DOHH2 (cell line): Measurements from ENCODE around the gene TRHDE.

Experiments used
- H3F3A ChIP-seq: fragments of 200-600 bp; sonication (generic), shearing (Covaris generic); 2 replicates; pipeline ENCODE4 v1.6.0; 2016; ENCODE audit warnings: antibody characterized with exemption, mild to moderate bottlenecking; ENCODE audit not compliant: control insufficient read depth, insufficient read depth
- H3K27ac ChIP-seq: fragments of 200-600 bp; sonication (generic); 2 replicates; pipeline ENCODE4 v1.5.1; 2014; ENCODE audit warnings: low read depth, mild to moderate bottlenecking, low read length, moderate library complexity
- H3K27me3 ChIP-seq: fragments of 200-600 bp; sonication (generic); 2 replicates; pipeline ENCODE4 v1.6.1; 2014; ENCODE audit warnings: mild to moderate bottlenecking, low read length, mixed read lengths; ENCODE audit not compliant: control insufficient read depth
- H3K36me3 ChIP-seq: fragments of 200-600 bp; sonication (generic); 2 replicates; pipeline ENCODE4 v1.6.1; 2014; ENCODE audit warnings: mild to moderate bottlenecking, low read length, moderate library complexity, mixed read lengths; ENCODE audit not compliant: control insufficient read depth
- H3K4me1 ChIP-seq: fragments of 200-600 bp; sonication (generic); 2 replicates; pipeline ENCODE4 v1.6.1; 2014; ENCODE audit warnings: mild to moderate bottlenecking, low read length, mixed read lengths; ENCODE audit not compliant: control insufficient read depth
- H3K4me2 ChIP-seq: fragments of 200-600 bp; sonication (generic); 2 replicates; pipeline ENCODE4 v1.6.0; 2014; ENCODE audit warnings: mild to moderate bottlenecking, low read length, moderate library complexity
- H3K4me3 ChIP-seq: fragments of 200-600 bp; sonication (generic); 2 replicates; pipeline ENCODE4 v1.5.1; 2014; ENCODE audit warnings: mild to moderate bottlenecking, low read length, mixed read lengths
- H3K79me2 ChIP-seq: fragments of 200-600 bp; sonication (generic); 2 replicates; pipeline ENCODE4 v1.6.1; 2014; ENCODE audit warnings: mild to moderate bottlenecking, low read length, mixed read lengths; ENCODE audit not compliant: control insufficient read depth
- H3K9me2 ChIP-seq: fragments of 200-600 bp; sonication (generic); replicated peaks from 2 replicates; pipeline ENCODE4 v1.6.1; 2014; ENCODE audit warnings: mild to moderate bottlenecking, low read length, mixed read lengths; ENCODE audit not compliant: control insufficient read depth
- H3K9me3 ChIP-seq: fragments of 200-600 bp; sonication (generic); 2 replicates; pipeline ENCODE4 v1.6.1; 2014; ENCODE audit warnings: antibody characterized with exemption, low read length, mixed read lengths; ENCODE audit not compliant: control insufficient read depth, insufficient read depth
- H4K20me1 ChIP-seq: fragments of 200-600 bp; sonication (generic); 2 replicates; pipeline ENCODE4 v1.6.0; 2014; ENCODE audit warnings: low read depth, mild to moderate bottlenecking, antibody characterized with exemption, low read length, moderate library complexity; ENCODE audit not compliant: control insufficient read depth, insufficient read depth
- EZH2phosphoT487 ChIP-seq: fragments of 200-600 bp; sonication (generic); IDR thresholded peaks from 2 replicates; pipeline ENCODE4 v1.6.1; 2017; ENCODE audit warnings: borderline replicate concordance, mild to moderate bottlenecking, antibody characterized with exemption, low read length, moderate library complexity, mixed read lengths
- TF ChIP-seq, protein P1 (sequence below): fragments of 200-600 bp; sonication (generic); IDR thresholded peaks from one replicate; pipeline ENCODE4 v1.5.1; 2014; ENCODE audit warnings: antibody characterized with exemption, mild to moderate bottlenecking, low read depth, low read length; ENCODE audit not compliant: poor library complexity, severe bottlenecking

TRHDE gene

DNA sequence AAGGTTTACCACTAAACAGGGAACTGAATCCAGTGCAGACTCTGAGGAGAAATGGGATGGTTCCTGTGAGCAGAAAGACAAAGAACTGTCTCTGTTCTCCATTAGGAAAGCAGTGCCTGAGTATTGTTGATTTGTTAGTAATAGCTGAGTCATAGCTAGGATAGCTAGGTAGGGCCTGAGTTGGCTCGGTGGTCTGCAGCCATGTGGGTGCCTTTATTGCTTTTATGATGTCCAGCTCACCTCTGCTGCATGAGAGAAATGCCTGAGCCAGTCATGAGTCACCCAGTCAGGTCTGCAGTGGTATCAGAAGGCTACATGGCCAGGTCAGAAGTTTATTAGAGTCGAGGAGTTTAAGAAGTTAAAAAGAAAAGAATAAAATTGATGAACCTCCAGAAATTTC lies 24.2 kb downstream of the TRHDE start:
- Histone ChIP-seq H4K20me1 (no peaks in the 10 kb centered on the region), H3K4me2 (no peak overlapping the region), H3K79me2 (no peaks in the 10 kb centered on the region), H3K27ac (no peak overlapping the region), H3K9me3 (no peaks in the 10 kb centered on the region), H3K4me1 (no peaks in the 10 kb centered on the region), H3K4me3 (no peak overlapping the region), H3F3A (no peaks in the 10 kb centered on the region), H3K27me3 (no peaks in the 10 kb centered on the region), H3K9me2 (no peaks in the 10 kb centered on the region), H3K36me3 (no peaks in the 10 kb centered on the region)
- TF ChIP-seq, protein P1, sequence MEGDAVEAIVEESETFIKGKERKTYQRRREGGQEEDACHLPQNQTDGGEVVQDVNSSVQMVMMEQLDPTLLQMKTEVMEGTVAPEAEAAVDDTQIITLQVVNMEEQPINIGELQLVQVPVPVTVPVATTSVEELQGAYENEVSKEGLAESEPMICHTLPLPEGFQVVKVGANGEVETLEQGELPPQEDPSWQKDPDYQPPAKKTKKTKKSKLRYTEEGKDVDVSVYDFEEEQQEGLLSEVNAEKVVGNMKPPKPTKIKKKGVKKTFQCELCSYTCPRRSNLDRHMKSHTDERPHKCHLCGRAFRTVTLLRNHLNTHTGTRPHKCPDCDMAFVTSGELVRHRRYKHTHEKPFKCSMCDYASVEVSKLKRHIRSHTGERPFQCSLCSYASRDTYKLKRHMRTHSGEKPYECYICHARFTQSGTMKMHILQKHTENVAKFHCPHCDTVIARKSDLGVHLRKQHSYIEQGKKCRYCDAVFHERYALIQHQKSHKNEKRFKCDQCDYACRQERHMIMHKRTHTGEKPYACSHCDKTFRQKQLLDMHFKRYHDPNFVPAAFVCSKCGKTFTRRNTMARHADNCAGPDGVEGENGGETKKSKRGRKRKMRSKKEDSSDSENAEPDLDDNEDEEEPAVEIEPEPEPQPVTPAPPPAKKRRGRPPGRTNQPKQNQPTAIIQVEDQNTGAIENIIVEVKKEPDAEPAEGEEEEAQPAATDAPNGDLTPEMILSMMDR: no peak
- TF ChIP-seq EZH2phosphoT487: no peak

DNA sequence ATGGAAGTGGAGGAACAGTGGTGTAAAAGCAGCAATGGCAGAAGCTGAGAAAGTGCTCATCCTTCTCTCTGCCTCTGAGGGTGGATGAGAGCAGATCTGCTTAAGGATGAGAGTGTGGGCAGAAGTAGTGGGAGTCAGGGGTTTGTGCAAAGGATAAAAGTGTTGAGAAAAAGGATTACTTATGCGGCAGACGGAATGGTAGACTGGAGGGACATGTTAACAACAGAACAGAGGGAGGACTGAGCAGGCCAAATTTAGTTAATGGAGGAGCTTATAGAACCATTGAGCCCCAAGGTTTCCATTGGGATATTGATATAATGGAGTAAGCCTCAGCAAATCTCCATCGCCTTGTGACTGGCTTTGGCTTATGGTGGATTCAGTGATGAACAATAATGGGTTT lies 25.5 kb downstream of the TRHDE start:
- no peaks in the 10 kb centered on the region for H3K9me2 ChIP-seq
- H3K9me3 ChIP-seq: no peaks in the 10 kb centered on the region
- H3K79me2 ChIP-seq: no peaks in the 10 kb centered on the region
- no peaks in the 10 kb centered on the region for H3K4me1 ChIP-seq
- no peak overlapping the region for H3K4me2 ChIP-seq
- no peaks in the 10 kb centered on the region for H3K36me3 ChIP-seq
- no peak overlapping the region for H3K27ac ChIP-seq
- H3K27me3 ChIP-seq: no peaks in the 10 kb centered on the region
- H3F3A ChIP-seq: no peaks in the 10 kb centered on the region
- H3K4me3 ChIP-seq: no peak overlapping the region
- H4K20me1 ChIP-seq: no peaks in the 10 kb centered on the region
- TF ChIP-seq, protein P1: no peak

DNA sequence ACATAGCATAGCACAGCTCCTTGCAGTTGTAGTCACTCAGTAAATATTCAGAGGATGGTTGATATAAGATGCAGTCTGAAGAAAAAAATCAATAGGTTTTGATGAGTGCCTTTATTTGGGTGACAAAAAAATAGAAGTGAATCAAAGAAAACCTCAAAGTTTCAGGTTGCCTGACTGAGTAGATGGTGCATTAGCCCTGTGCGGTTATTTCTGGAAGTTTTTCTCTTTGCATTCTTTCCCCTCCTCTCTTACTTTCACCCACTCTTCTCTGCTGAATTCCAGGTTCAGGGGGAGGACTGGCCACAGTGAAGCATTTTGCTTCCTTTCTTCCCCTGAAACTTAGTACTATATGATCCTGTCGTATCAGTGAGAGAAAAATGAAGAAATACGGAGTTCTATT lies 28.6 kb downstream of the TRHDE start:
- Histone ChIP-seq H3K4me1 (no peaks in the 10 kb centered on the region), H3K4me2 (no peak overlapping the region), H3K9me2 (no peaks in the 10 kb centered on the region), H3K79me2 (no peaks in the 10 kb centered on the region), H3K36me3 (no peaks in the 10 kb centered on the region), H3K9me3 (no peaks in the 10 kb centered on the region), H3K27ac (no peak overlapping the region), H4K20me1 (no peaks in the 10 kb centered on the region), H3F3A (no peaks in the 10 kb centered on the region), H3K4me3 (no peak overlapping the region), H3K27me3 (no peaks in the 10 kb centered on the region)
- TF ChIP-seq, protein P1: no peak
- no peak for TF ChIP-seq EZH2phosphoT487

DNA sequence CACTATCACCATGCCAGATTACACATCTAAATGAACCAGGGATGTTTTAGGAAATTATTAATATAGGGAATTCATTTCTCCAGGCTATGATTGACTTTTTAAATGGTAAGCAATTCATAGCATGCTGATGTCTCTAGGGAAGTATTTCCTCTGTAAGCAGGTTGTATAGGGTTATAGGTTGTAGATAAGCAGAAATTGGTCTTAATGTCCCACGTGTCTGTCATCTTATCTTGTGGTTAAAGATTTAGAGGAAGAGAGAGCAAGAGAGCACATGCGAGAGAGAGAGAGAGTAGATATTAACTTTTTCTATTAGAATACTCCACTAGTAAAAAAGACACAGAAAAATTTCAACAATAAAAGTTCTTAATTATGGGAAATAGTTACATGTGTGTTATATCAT lies 32.6 kb downstream of the TRHDE start:
- TF ChIP-seq EZH2phosphoT487: no peak
- TF ChIP-seq, protein P1: no peak
- no peaks in the 10 kb centered on the region for H3F3A ChIP-seq
- H3K27ac ChIP-seq: no peak overlapping the region
- H3K36me3 ChIP-seq: no peaks in the 10 kb centered on the region
- H4K20me1 ChIP-seq: no peaks in the 10 kb centered on the region
- no peaks in the 10 kb centered on the region for H3K79me2 ChIP-seq
- H3K4me2 ChIP-seq: no peak overlapping the region
- H3K4me1 ChIP-seq: no peaks in the 10 kb centered on the region
- no peaks in the 10 kb centered on the region for H3K9me3 ChIP-seq
- no peak overlapping the region for H3K4me3 ChIP-seq
- H3K9me2 ChIP-seq: no peaks in the 10 kb centered on the region
- no peaks in the 10 kb centered on the region for H3K27me3 ChIP-seq
